Breast epithelium (tissue), 3 donors: Measurements from ENCODE around the gene SLAMF9.

Source experiments
- POLR2A ChIP-seq: fragments of 450-650 bp; IDR thresholded peaks from one replicate; pipeline ENCODE4 v1.6.1; 2016; ENCODE audit warnings: antibody characterized with exemption, mild to moderate bottlenecking, moderate library complexity
- POLR2AphosphoS5 ChIP-seq, 3 donors: sonication (generic); formaldehyde crosslinking; IDR thresholded peaks; one replicate each; pipeline ENCODE4 v1.6.1; 2017; ENCODE audit warnings: antibody characterized with exemption in 3 of 3

- no peak for TF ChIP-seq POLR2AphosphoS5 (IDR thresholded peaks at IDR 0.05)
- no peak for TF ChIP-seq POLR2A
Measured at GRCh38 chr1:159993911-159994310, 39.9 kb upstream of the SLAMF9 start.
